H1 (cell line): Measurements from ENCODE around the gene IFNL3. TPM values are rescaled to one million over a fixed set of nuclear protein-coding genes. Genes with fewer than 3 reads are reported as not detected.

Experiments used
- CTCF ChIA-PET: fragments of 300-600 bp; sonication (Branson Sonifier 250); formaldehyde crosslinking; loops from one replicate; lab custom pipeline; 2021; ENCODE audit not compliant: partially characterized antibody; lab: Charles Lee
- POLR2A ChIA-PET: fragments of 300-600 bp; sonication (Branson Sonifier 250); formaldehyde crosslinking; loops from one replicate; lab custom pipeline; 2021; ENCODE audit warnings: inconsistent platforms; ENCODE audit not compliant: partially characterized antibody; lab: Charles Lee
- DNase-seq, 2 experiments: peaks; one replicate each; pipeline versions ENCODE4 v3.0.0 to v3.0.0-alpha.2; 2010 to 2022; ENCODE audit warnings: low spot score in 2 of 2, low read depth in 1 of 2, mixed read lengths in 1 of 2
- FAIRE-seq: peaks from 2 replicates; lab custom pipeline; 2011; peaks lifted over from hg19 to GRCh38; lab: Jason Lieb, UNC
- H2AFZ ChIP-seq: 2 replicates; pipeline ENCODE4 v1.8.1; 2012; ENCODE audit warnings: low read length, inconsistent platforms
- H2AK5ac ChIP-seq: 2 replicates; pipeline ENCODE4 v1.6.1; 2013; ENCODE audit warnings: low read depth, low read length
- H2BK120ac ChIP-seq: replicated peaks from 2 replicates; pipeline ENCODE3; 2013; ENCODE audit warnings: low read depth, low read length, inconsistent platforms
- H2BK12ac ChIP-seq: 2 replicates; pipeline ENCODE4 v1.6.1; 2013; ENCODE audit warnings: low read depth, low read length
- H2BK15ac ChIP-seq: 2 replicates; pipeline ENCODE4 v1.6.1; 2013; ENCODE audit warnings: low read length
- H2BK20ac ChIP-seq: 2 replicates; pipeline ENCODE4 v1.6.1; 2013; ENCODE audit warnings: low read length
- H2BK5ac ChIP-seq: 2 replicates; pipeline ENCODE4 v1.6.1; 2013; ENCODE audit warnings: low read depth, low read length
- H3K14ac ChIP-seq: 2 replicates; pipeline ENCODE4 v1.6.1; 2013; ENCODE audit warnings: inconsistent platforms; ENCODE audit not compliant: insufficient read length
- H3K18ac ChIP-seq: 2 replicates; pipeline ENCODE4 v1.6.1; 2013; ENCODE audit warnings: low read length; ENCODE audit errors: extremely low read depth
- H3K23ac ChIP-seq: 2 replicates; pipeline ENCODE4 v1.6.1; 2013; ENCODE audit warnings: inconsistent platforms; ENCODE audit not compliant: insufficient read length
- H3K23me2 ChIP-seq: 2 replicates; pipeline ENCODE4 v1.6.1; 2013; ENCODE audit warnings: low read depth, low read length
- H3K27ac ChIP-seq: 2 replicates; pipeline ENCODE4 v1.6.1; 2011; ENCODE audit warnings: low read depth, low read length, inconsistent platforms
- H3K27me3 ChIP-seq, 4 experiments: replicated peaks in 1 of 4; 1 replicate in 1 of 4; 2 replicates in 3 of 4; pipeline versions ENCODE4 v1.6.1 to v1.8.1; 2011 to 2013; ENCODE audit warnings: low read length in 3 of 4, mild to moderate bottlenecking in 3 of 4, inconsistent platforms in 2 of 4, mixed read lengths in 2 of 4, moderate library complexity in 1 of 4; ENCODE audit not compliant: control insufficient read depth in 3 of 4, insufficient read depth in 3 of 4; ENCODE audit errors: extremely low read depth in 1 of 4
- H3K36me3 ChIP-seq, 4 experiments: 2 replicates each; pipeline versions ENCODE4 v1.6.1 to v1.8.1; 2011 to 2013; ENCODE audit warnings: mild to moderate bottlenecking in 4 of 4, low read length in 3 of 4, moderate library complexity in 2 of 4, control low read depth in 1 of 4, inconsistent platforms in 1 of 4; ENCODE audit not compliant: insufficient read depth in 4 of 4, control insufficient read depth in 2 of 4
- H3K4ac ChIP-seq: replicated peaks from 2 replicates; pipeline ENCODE3; 2013; ENCODE audit warnings: low read length, low read depth, mixed read lengths, inconsistent platforms; ENCODE audit not compliant: insufficient read length
- H3K4me1 ChIP-seq, 4 experiments: replicated peaks in 1 of 4; 1 replicate in 1 of 4; 2 replicates in 3 of 4; pipeline versions ENCODE4 v1.6.1 to v1.8.1; 2011 to 2013; ENCODE audit warnings: low read length in 3 of 4, inconsistent platforms in 2 of 4, mixed read lengths in 1 of 4; ENCODE audit not compliant: insufficient read depth in 4 of 4, control insufficient read depth in 3 of 4
- H3K4me2 ChIP-seq, 2 experiments: 2 replicates each; pipeline versions ENCODE4 v1.6.1 to v1.8.1; 2011 to 2013; ENCODE audit warnings: low read depth in 2 of 2, low read length in 2 of 2, control low read depth in 1 of 2, inconsistent platforms in 1 of 2, mild to moderate bottlenecking in 1 of 2; ENCODE audit not compliant: insufficient read depth in 1 of 2
- H3K4me3 ChIP-seq, 4 experiments: fragments of 200-600, 300-600 bp in 1 of 4; sonication (generic), shearing (Covaris generic), sonication (Bioruptor Twin) in 1 of 4; 2 replicates each; pipeline versions ENCODE4 v1.5.1 to v1.8.1; 2011 to 2016; ENCODE audit warnings: low read length in 4 of 4, low read depth in 3 of 4, control low read depth in 2 of 4, inconsistent platforms in 2 of 4, mild to moderate bottlenecking in 2 of 4, mixed read lengths in 1 of 4, moderate library complexity in 1 of 4; ENCODE audit not compliant: insufficient read depth in 2 of 4; ENCODE audit errors: extremely low read depth in 1 of 4
- H3K56ac ChIP-seq: replicated peaks from 2 replicates; pipeline ENCODE3; 2013; ENCODE audit warnings: low read depth, mild to moderate bottlenecking, mixed read lengths, low read length, inconsistent platforms; ENCODE audit not compliant: insufficient read length
- H3K79me1 ChIP-seq: 2 replicates; pipeline ENCODE4 v1.6.1; 2013; ENCODE audit warnings: low read depth, low read length, control low read depth
- H3K79me2 ChIP-seq, 2 experiments: 2 replicates each; pipeline versions ENCODE4 v1.6.1 to v1.8.1; 2012 to 2013; ENCODE audit warnings: low read length in 2 of 2, mild to moderate bottlenecking in 2 of 2, inconsistent platforms in 1 of 2; ENCODE audit not compliant: insufficient read depth in 2 of 2, control insufficient read depth in 1 of 2
- H3K9ac ChIP-seq, 4 experiments: replicated peaks in 1 of 4; 1 replicate in 1 of 4; 2 replicates in 3 of 4; pipeline versions ENCODE4 v1.6.1 to v1.8.1; 2011 to 2013; ENCODE audit warnings: low read depth in 3 of 4, low read length in 3 of 4, control low read depth in 2 of 4, mild to moderate bottlenecking in 2 of 4, moderate library complexity in 2 of 4, inconsistent platforms in 1 of 4; ENCODE audit errors: extremely low read depth in 1 of 4
- H3K9me3 ChIP-seq, 2 experiments: 2 replicates each; pipeline versions ENCODE4 v1.6.1 to v1.8.1; 2012 to 2013; ENCODE audit warnings: mild to moderate bottlenecking in 2 of 2, moderate library complexity in 2 of 2, control low read depth in 1 of 2, inconsistent platforms in 1 of 2, low read depth in 1 of 2, low read length in 1 of 2, mixed read lengths in 1 of 2; ENCODE audit not compliant: insufficient read depth in 2 of 2
- H4K20me1 ChIP-seq, 2 experiments: replicated peaks in 1 of 2; 2 replicates each; pipeline versions ENCODE3 to v1.8.1; 2011 to 2013; ENCODE audit warnings: inconsistent platforms in 2 of 2, low read length in 2 of 2, mild to moderate bottlenecking in 1 of 2; ENCODE audit not compliant: insufficient read depth in 2 of 2, control insufficient read depth in 1 of 2
- H4K5ac ChIP-seq: 2 replicates; pipeline ENCODE4 v1.6.1; 2013; ENCODE audit warnings: low read length, low read depth, mixed read lengths, inconsistent platforms; ENCODE audit not compliant: insufficient read length
- H4K8ac ChIP-seq: 2 replicates; pipeline ENCODE4 v1.8.0; 2013; ENCODE audit warnings: mild to moderate bottlenecking, moderate library complexity, low read length, inconsistent platforms; ENCODE audit not compliant: insufficient read depth; ENCODE audit errors: extremely low read depth
- H4K91ac ChIP-seq: replicated peaks from 2 replicates; pipeline ENCODE3; 2013; ENCODE audit warnings: low read length, mixed read lengths, inconsistent platforms; ENCODE audit not compliant: insufficient read length
- BRCA1 ChIP-seq: IDR thresholded peaks from 2 replicates; pipeline ENCODE4 v1.6.1; 2012; ENCODE audit warnings: low read depth, low read length, improper control_type of control experiment
- SIX5 ChIP-seq: IDR thresholded peaks from 2 replicates; pipeline ENCODE4 v1.6.1; 2011; ENCODE audit warnings: mild to moderate bottlenecking, low read depth, low read length
- TCF12 ChIP-seq: IDR thresholded peaks from 2 replicates; pipeline ENCODE4 v1.6.1; 2011; ENCODE audit warnings: low read depth, mild to moderate bottlenecking, low read length
- USF2 ChIP-seq: IDR thresholded peaks from 2 replicates; pipeline ENCODE4 v1.6.1; 2011; ENCODE audit warnings: low read length, improper control_type of control experiment
- WGBS, 2 experiments: shearing (Covaris generic) in 1 of 2; methylation state at CpG; one replicate each; pipeline versions ENCODE4 v1.1.6 to v1.1.7; 2013 to 2015; ENCODE audit warnings: low lambda C conversion rate in 2 of 2, mixed read lengths in 2 of 2, inconsistent platforms in 1 of 2, low coverage in 1 of 2, missing lambda C conversion rate in 1 of 2; ENCODE audit not compliant: insufficient replicate concordance in 2 of 2, insufficient coverage in 1 of 2, insufficient read length in 1 of 2; ENCODE audit errors: extremely low coverage in 1 of 2, missing lambda C conversion rate in 1 of 2; 5-methylcytosine and 5-hydroxymethylcytosine counted together
- polyA plus RNA-seq, 7 experiments: library from polyadenylated mRNA; depleted of rRNA in 3 of 7; stranded (reverse) in 5 of 7; unstranded in 2 of 7; fragments of >200 nt in 5 of 7; fragments of 200-250 nt in 2 of 7; gene quantifications; 1 replicate in 5 of 7; 2 replicates in 1 of 7; 4 replicates in 1 of 7; pipeline versions ENCODE4 v1.2.1 to v1.2.3, GENCODE V29; 2011 to 2013; ENCODE audit warnings: missing spikeins in 2 of 7, mixed read lengths in 2 of 7
- total RNA-seq: library from RNA; stranded (reverse); fragmentation: NEBNext Ultra II Directional; extraction: Animal tissue kit (Norgen Biotek cat#: 25700); gene quantifications from 2 replicates; pipeline ENCODE4 v1.2.1, GENCODE V29; 2021

The IFNL3 gene
- total and polyA plus RNA-seq, 2 of the 8 experiments (the other 6 are each of a cell fraction or from before 2014, with no cell fraction given): 0.11 TPM; not detected in 1

- H4K5ac ChIP-seq: no peak overlapping the region
- H3K23me2 ChIP-seq: peaks cover 6% of the 10 kb centered on the region; the same call in 1 of the 2 replicates
- no peak overlapping the region for H3K4ac ChIP-seq
- H2AFZ ChIP-seq: no peak overlapping the region
- no peak overlapping the region for H3K18ac ChIP-seq
- POLR2A ChIA-PET: no interaction called here
- peaks cover 21 to 34% (median 29%) of the 10 kb centered on the region in 4 experiments for H3K27me3 ChIP-seq
- H2AK5ac ChIP-seq: no peak overlapping the region
- no peak overlapping the region for H3K4me3 ChIP-seq
- H2BK5ac ChIP-seq: no peak overlapping the region
- no peak overlapping the region for H2BK120ac ChIP-seq
- no peak overlapping the region for H2BK12ac ChIP-seq
- no peak overlapping the region for H2BK20ac ChIP-seq
- peaks cover 0 to 5% of the 10 kb centered on the region in 2 experiments for H4K20me1 ChIP-seq
- no peak overlapping the region for H3K23ac ChIP-seq
- CTCF ChIA-PET: interaction anchor here (0.6 to 1.2 kb wide), 3 partner anchors 9 to 246 kb away, joined by 3 read pairs; partner anchors contain the start of gene DLL3
- no peak overlapping the region for H3K9ac ChIP-seq
- WGBS, 2 experiments: 87% methylated on average over 3 of the region's 3 CpGs; no CpG with 5 or more reads in 1 of the 2 experiments
- H3K56ac ChIP-seq: no peak overlapping the region
- H3K4me1 ChIP-seq: peaks cover 0 to 12% (median 5%) of the 10 kb centered on the region in 4 experiments; a peak in 5 of 7 replicates
- H2BK15ac ChIP-seq: no peak overlapping the region
- no peak overlapping the region; a peak in 1 of 4 replicates for H3K4me2 ChIP-seq
- H3K79me1 ChIP-seq: no peaks in the 10 kb centered on the region
- H4K91ac ChIP-seq: no peak overlapping the region
- FAIRE-seq (no peak), DNase-seq (no peak)
- H3K14ac ChIP-seq: no peak overlapping the region
- H3K9me3 ChIP-seq: 0 out of 4 replicates have a peak, but pooled peaks cover 0 to 3% of the 10 kb centered on the region in 2 experiments
- H4K8ac ChIP-seq: no peak overlapping the region
- H3K36me3 ChIP-seq: no peaks in the 10 kb centered on the region
- no peak for TF ChIP-seq SIX5
- no peak for TF ChIP-seq TCF12
- no peak for TF ChIP-seq USF2
- no peak for TF ChIP-seq BRCA1
- no peaks in the 10 kb centered on the region for H3K79me2 ChIP-seq
- no peak overlapping the region for H3K27ac ChIP-seq
Measured at GRCh38 chr19:39252458-39252857, 7.7 kb upstream of the IFNL3 start.
